Coronary artery (tissue), 2 donors: ENCODE results near the gene LPP.

ENCODE experiments used
- DNase-seq: peaks from one replicate; pipeline ENCODE4 v3.0.0-alpha.2; 2017; ENCODE audit warnings: low spot score
- H3K27ac ChIP-seq, 2 donors: fragments of 200-600 bp; sonication (generic); one replicate each; pipeline ENCODE4 v1.5.1; 2016 to 2019
- H3K4me3 ChIP-seq: fragments of 200-600 bp; sonication (generic); 2 replicates; pipeline ENCODE4 v1.5.1; 2016; ENCODE audit warnings: mild to moderate bottlenecking, moderate library complexity
- TF ChIP-seq, protein P1 (sequence below): fragments of 200-600 bp; sonication (generic); IDR thresholded peaks from one replicate; pipeline ENCODE4 v1.5.1; 2019; ENCODE audit warnings: antibody characterized with exemption

LPP gene

GRCh38 chr3:188268336-188268735, 114.4 kb downstream of the LPP start:
- TF ChIP-seq, protein P1, sequence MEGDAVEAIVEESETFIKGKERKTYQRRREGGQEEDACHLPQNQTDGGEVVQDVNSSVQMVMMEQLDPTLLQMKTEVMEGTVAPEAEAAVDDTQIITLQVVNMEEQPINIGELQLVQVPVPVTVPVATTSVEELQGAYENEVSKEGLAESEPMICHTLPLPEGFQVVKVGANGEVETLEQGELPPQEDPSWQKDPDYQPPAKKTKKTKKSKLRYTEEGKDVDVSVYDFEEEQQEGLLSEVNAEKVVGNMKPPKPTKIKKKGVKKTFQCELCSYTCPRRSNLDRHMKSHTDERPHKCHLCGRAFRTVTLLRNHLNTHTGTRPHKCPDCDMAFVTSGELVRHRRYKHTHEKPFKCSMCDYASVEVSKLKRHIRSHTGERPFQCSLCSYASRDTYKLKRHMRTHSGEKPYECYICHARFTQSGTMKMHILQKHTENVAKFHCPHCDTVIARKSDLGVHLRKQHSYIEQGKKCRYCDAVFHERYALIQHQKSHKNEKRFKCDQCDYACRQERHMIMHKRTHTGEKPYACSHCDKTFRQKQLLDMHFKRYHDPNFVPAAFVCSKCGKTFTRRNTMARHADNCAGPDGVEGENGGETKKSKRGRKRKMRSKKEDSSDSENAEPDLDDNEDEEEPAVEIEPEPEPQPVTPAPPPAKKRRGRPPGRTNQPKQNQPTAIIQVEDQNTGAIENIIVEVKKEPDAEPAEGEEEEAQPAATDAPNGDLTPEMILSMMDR, result no peak
- DNase-seq, result no peak
- Histone ChIP-seq H3K27ac (peak overlapping the region; percentile 88 to 98), H3K4me3 (no peak overlapping the region)

GRCh38 chr3:188269040-188269439, 115.1 kb downstream of the LPP start:
- no peak for DNase-seq

DNA sequence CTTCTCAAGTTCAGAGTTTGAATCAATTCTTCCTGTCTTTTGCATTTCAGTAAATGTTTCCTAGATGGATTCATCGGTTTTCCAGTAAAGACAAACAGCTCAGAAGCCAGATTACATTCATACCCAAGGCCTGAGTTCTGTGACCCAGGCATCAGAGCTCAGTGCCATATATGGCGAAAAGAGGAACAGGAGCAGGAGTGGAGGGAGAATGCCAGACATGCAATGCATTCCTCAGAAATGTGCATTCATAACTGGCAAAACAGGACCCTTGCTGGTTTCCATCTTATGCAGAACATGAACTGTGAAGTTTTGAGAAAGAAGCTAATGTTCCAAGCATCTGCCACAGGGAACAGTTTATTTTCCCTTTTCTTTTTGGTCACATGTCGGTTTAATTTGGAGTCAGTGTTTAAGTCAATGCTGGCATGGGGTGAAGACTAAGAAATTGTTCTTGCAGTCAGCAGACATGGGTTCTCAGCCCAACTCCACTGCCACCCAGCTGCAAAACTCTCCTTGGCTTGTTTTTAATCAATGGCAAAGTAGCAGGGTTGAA, 116.5 kb downstream of the LPP start:
- Histone ChIP-seq H3K27ac (peak overlapping the region; percentile 79 to 98), H3K4me3 (peak overlapping the region; percentile 1)
- peak; percentile 85 for DNase-seq
- TF ChIP-seq, protein P1, result no peak

More at GRCh38 chr3:188269040-188269439, 115.1 kb downstream of the LPP start:
- Histone ChIP-seq H3K4me3 (no peak overlapping the region), H3K27ac (peak overlapping the region; percentile 88 to 98)
- TF ChIP-seq, protein P1, result no peak

DNA sequence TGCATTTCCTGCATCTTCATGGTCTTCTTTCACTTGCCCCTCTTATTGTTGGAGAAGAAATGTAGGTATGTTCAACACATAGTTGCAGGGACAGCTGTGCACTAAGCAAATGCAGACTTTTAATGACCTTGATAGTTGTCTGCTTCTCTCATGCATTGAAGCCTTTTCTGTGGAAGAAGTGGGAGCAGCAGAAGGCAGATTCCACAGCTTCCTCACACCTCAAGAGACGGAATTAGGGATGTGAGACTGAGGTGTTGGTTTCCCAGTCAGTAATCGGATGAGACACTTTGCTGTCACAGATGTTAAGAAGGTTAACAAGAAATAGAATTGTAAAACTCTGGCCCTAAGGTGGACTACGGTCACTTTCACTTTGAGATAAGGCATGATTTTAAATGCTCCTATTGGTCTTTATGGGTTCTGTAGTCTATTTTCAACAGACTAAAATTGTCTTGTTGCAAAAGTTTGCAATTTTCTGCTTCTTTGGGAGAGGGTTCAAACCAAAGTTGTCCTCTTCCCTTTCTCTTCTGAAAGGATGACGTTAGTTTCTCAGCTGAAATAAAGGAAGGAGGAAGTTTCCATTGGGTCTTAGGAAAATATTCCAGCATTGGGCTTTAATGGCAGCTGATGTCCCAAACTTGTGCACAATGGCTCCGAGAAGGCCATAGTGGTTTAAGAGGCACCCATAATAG, 117.4 kb downstream of the LPP start:
- H3K27ac ChIP-seq, result peak overlapping the region; percentile 79 to 98
- no peak for DNase-seq
- TF ChIP-seq, protein P1, result no peak
- peak overlapping the region; percentile 1 for H3K4me3 ChIP-seq

- DNase-seq, result no peak
- Histone ChIP-seq H3K27ac (peak overlapping the region; percentile 79 to 98), H3K4me3 (no peak overlapping the region)
- TF ChIP-seq, protein P1, result no peak
Measured at GRCh38 chr3:188272481-188273372, 118.8 kb downstream of the LPP start.

- TF ChIP-seq, protein P1, result no peak
- DNase-seq, result no peak
- peak overlapping the region; percentile 81 to 98 for H3K27ac ChIP-seq
- H3K4me3 ChIP-seq, result no peak overlapping the region
Measured at GRCh38 chr3:188274249-188274915, 120.4 kb downstream of the LPP start.
